GM18870 (cell line): ENCODE data around the gene PICALM.

ENCODE experiments used
- ATAC-seq: cut with Tn5 transposase; IDR thresholded peaks from one replicate; pipeline ENCODE4 v1.9.1; 2021; ENCODE audit warnings: moderate library complexity; ENCODE audit not compliant: unreplicated experiment

The PICALM gene

GRCh38 chr11:86081455-86081854, 12.6 kb upstream of the PICALM start:
- ATAC-seq: no peak

- ATAC-seq: no peak
Observed at GRCh38 chr11:86079421-86079820, 10.5 kb upstream of the PICALM start.

DNA sequence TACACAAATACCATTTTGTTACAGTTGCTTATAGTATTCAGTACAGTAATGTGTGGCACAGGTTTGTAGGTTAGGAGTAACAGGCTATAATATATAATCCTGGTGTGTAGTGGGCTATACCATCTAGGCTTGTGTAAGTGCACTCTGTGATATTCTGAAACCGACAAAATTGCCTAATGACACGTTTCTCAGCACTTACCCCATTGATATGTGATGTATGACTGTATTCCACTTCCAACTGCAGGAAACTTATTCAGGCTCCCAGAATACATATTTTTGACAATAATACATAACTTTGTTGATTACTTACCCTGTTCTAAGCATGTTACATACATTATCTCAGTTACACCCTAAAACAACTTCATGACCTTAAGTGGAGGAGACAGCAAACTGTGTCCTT, 5.1 kb upstream of the PICALM start:
- no peak for ATAC-seq

DNA sequence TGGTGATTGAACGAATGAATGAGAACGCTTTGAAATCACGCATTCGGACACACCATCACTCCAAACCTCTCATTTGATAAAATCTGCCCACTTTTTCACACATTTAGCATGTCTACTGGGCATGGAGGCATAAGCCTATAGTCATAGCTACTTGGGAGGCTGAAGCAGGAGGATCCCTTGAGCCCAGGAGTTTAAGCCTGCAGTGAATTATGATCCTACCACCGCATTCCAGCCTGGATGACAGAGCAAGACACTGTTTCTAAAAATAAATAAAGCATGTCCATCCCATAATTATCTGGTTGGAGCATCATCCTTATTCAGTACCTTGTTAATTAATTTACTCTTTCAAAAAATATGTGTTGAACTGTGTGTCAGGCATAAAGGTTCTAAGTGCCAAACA, 3.3 kb upstream of the PICALM start:
- no peak for ATAC-seq

GRCh38 chr11:86070142-86071056, 1.5 kb upstream of the PICALM start:
- no peak for ATAC-seq

GRCh38 chr11:86069408-86070101, 671 bp upstream of the PICALM start:
- peak; percentile 53 for ATAC-seq

- peak; percentile 1 for ATAC-seq
Observed at GRCh38 chr11:86068138-86068871, 579 bp downstream of the PICALM start.

DNA sequence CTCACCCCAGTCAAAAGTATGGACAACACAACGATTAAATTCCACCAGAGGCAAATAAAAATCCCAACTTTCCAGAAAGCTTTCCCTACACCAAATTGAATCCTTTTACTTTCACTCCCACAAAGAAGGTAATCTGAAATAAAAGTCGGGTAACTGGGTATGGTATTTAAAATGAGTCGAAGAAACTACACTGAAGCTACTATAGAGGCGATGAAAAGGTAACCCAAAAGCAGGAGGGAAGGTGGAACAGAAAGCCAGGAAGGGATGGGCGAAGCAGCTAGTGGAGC, 1.1 kb downstream of the PICALM start:
- ATAC-seq: no peak

DNA sequence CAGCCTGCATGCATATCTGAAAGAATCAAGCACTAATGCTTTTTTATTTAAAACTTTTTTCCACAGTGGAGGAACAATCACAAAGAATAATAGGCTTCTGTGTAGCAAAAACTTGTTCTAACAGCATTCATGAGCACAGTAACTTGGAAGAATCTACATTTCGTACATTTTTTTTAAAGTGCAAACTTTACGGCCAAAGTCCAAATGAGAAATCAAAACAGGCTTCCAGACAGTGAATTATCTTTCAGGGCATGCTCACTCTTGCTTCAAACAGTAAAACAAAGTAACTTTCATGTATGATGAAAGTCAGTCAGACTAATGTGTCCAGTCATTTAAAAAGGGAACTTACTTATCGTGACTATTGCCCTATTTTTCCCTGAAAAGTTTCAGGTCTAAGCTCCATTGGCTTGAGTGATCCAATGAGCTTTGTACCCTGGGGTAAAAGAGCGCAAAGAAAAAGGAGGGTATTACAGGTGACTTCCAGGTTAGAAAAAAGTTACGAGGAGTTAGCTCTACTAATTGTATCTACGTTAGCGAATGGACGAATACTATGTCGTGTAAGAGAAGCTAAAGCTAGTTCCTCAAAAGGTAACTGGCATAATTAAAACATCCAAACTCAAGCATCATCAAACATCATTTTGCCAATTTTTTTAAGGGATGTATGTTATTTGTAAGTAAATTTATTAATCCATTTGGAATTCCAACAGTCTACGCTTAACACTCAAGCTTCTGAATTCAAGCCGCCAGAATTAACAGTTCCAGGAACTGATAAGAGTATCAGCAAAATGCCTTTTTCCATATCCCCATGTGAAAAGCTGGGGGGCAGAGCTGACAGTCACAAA, 1.7 kb downstream of the PICALM start:
- ATAC-seq: no peak

DNA sequence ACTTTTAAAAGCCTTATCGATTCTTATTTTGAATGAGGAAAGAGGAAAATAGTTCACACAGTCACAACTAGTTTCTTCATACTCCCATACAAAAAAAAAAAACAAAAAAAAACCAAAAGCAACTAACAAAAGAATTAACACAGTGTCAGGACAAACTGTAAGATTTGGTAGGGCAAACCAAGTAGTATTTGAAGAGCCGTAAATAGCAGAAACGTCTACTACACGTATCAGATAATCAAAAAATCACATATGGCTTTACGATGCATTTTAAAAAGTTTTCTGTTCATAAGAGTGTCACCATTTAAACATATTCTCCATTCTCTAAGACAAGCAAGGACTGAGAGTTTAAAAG, 2.3 kb downstream of the PICALM start:
- ATAC-seq: no peak

GRCh38 chr11:86066033-86066432, 2.9 kb downstream of the PICALM start:
- no peak for ATAC-seq

DNA sequence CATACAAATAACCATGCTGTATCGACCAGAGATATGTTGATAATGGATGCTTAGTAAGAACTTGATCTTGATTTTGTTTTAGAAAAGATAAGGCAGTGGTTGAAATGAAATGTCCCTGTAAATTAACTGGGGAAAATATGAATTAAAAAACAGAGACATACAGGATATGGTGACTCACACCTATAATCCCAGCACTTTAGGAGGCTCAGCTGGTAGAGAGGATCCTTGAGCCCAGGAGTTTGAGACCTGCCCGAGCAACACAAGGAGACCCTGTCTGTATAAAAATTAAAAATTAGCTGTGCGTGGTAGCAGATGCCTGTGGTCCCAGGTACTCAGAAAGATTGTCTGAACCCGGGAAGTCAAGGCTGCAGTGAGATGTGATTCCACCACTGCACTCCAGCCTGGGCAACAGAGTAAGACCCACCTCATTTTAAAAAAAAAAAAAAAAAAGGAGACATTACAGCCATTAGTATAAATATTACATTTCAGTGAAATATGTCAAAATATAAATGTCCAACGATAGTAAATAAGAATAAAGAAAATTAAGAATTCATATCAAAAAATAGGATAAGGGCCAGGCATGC, 4.6 kb downstream of the PICALM start:
- ATAC-seq: no peak

DNA sequence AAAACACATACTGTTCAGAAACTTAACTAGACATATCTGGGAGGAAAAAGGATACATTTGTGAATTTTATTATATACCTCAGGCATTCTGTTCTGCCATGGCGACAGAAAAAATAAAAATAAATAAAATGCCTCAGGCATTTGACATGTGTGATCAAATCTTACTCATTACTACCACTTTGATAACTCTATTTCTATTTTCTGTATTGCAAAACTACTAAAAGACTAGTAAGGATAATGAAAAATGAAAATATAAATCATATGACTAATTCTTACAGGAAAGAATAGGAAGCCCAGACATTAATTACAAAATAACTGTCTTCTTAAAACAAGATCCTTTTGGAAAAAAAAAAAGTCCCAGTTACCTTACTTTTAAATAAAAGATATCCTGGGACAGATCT, 5.3 kb downstream of the PICALM start:
- no peak for ATAC-seq

DNA sequence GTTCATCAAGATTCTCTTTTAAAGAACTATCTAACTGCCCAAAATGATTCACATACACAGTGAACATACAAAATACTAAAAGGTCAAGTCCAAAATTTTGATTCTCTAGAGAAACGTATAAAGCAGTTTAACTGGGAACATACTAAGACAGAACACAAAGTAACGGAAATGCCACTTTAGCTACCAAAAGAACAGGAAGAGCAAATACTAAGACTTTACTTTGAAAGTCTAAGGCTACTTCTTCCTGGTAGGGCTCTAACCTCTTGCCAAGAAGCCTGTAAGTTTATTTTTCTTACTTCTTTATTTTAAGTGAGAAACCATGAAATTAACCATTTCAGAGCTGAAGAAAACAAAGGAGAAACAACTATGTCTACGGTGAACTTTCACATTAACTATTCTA, 6.2 kb downstream of the PICALM start:
- no peak for ATAC-seq

GRCh38 chr11:86061483-86062205, 7.2 kb downstream of the PICALM start:
- no peak for ATAC-seq

GRCh38 chr11:86060544-86060943, 8.3 kb downstream of the PICALM start:
- no peak for ATAC-seq

DNA sequence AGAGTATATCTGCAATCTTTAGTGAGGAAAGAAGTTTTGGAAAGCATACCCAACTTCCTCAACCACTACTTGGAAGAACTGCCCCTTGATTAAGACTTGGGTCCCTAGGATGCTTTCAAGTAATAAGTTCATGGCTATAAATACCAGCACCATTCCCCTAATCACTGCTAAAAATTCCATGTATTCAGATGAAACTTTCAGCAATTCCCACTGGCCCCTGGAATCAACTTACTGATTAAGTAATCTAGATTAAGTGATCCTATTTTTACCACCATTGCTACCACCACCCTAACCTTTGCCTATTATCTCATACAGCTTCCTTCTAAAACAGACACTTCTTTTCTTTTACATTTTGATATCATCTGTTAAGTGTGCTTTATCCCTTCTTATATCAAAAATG, 10.5 kb downstream of the PICALM start:
- ATAC-seq: no peak

DNA sequence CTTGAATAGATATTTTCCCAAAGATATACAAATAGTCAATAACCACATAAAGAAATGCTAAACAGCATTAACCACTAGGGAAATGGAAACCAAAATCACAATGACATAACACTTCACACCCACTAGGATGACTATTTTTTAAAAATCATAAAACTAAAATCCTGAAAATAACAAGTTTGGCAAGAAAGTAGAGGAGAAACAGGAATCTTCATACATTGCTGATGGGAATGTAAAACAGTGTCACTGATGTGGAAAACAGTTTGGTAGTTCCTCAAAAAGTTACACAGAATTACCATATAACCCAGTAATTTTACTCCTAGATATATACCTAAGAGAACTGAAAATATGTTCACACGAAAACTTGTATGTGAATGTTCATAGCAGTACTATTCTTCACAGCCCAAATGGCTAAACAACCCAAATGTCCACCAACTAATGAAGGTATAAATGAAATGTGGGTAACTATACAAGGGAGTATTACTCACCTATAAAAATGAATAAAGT, 12.5 kb downstream of the PICALM start:
- ATAC-seq: no peak

DNA sequence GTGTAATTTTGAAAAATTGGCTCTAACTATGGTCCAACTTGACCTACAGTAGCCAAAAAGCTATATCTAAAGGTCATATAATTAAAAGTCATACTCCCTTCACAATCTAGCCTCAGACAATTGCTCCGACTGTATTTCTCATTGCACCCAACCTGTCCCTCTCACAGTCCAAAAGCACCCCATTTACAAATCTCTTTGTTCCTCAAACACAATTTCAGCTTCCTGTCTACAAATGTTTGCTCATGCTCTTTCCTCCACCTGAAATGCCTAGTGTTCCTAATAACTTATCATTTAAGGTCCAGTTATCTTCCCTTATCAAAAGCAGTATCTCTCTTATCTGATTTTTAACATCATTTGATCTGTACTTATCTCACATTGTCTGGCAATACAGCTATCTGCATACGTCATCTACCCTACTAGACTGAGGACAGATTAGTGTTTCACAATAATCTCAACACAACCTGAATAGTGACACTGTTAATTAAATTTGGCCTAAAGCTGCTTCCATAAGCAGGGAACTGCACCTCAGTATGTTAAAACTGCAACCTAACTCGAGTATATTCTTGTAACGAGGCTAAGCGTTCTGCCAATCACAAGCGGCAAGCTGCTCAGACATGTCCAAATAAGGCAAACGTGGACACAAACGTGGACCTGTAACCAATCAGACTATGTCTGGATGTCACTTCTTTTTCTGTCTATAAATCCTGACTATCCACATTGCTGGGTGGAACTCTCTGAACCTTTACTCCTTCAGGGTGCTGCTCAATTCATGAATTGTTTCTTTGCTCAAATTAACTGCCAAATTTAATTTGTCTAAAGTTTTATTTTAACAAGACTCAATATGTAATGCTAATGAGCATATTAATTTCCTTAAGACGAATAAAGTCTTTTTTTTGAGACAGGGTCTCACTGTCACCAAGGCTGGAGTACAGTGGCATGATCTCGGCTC, 15.9 kb downstream of the PICALM start:
- no peak for ATAC-seq
